Ascending aorta (tissue), 2 donors: ENCODE data around the gene KRR1. TPM values are rescaled to one million over a fixed set of nuclear protein-coding genes. Genes with fewer than 3 reads are reported as not detected.

ENCODE experiments used
- DNase-seq, 2 donors: peaks; one replicate each; pipeline ENCODE4 v3.0.0-alpha.2; 2019; ENCODE audit warnings: low spot score in 2 of 2
- H3K27ac ChIP-seq, 2 donors: fragments of 200-600 bp; sonication (generic); one replicate each; pipeline ENCODE4 v1.5.1; 2016 to 2017; ENCODE audit warnings: mild to moderate bottlenecking in 1 of 2
- H3K27me3 ChIP-seq: fragments of 200-600 bp; sonication (generic); one replicate; pipeline ENCODE4 v1.5.1; 2017
- H3K36me3 ChIP-seq, 2 donors: fragments of 200-600 bp; sonication (generic); one replicate each; pipeline ENCODE4 v1.5.1; 2016
- H3K4me1 ChIP-seq, 2 donors: fragments of 200-600 bp; sonication (generic); one replicate each; pipeline ENCODE4 v1.5.1; 2016 to 2017; ENCODE audit warnings: mild to moderate bottlenecking in 1 of 2
- H3K4me3 ChIP-seq, 2 donors: fragments of 200-600 bp; sonication (generic); one replicate each; pipeline ENCODE4 v1.5.1; 2016 to 2017; ENCODE audit warnings: mild to moderate bottlenecking in 1 of 2
- H3K9me3 ChIP-seq, 2 donors: fragments of 200-600 bp; sonication (generic); one replicate each; pipeline ENCODE4 v1.5.1; 2016
- CTCF ChIP-seq, 3 experiments: fragments of 200-600 bp in 2 of 3; fragments of 450-650 bp in 1 of 3; sonication (generic) in 2 of 3; IDR thresholded peaks; one replicate each; pipeline ENCODE4 v1.5.1; 2016 to 2019; ENCODE audit warnings: antibody characterized with exemption in 3 of 3, mild to moderate bottlenecking in 1 of 3, moderate library complexity in 1 of 3
- intact Hi-C: fragments of 100-400 bp; cut with DNase I; formaldehyde crosslinking; loops from one replicate; pipeline ENCODE4 v1.15.1; 2023
- total RNA-seq: library from RNA; depleted of rRNA; stranded (reverse); fragments of >200 nt; gene quantifications from one replicate; pipeline ENCODE4 v1.1.0, GENCODE V29; 2016

The KRR1 gene
- total RNA-seq, 1 donor from 2014 or later: 23.9 TPM

- Histone ChIP-seq H3K9me3 (no peaks in the 10 kb centered on the region), H3K4me3 (no peak overlapping the region), H3K4me1 (peaks cover 3 to 12% of the 10 kb centered on the region in 2 donors), H3K27ac (no peak overlapping the region), H3K27me3 (no peaks in the 10 kb centered on the region), H3K36me3 (peaks cover 26 to 43% of the 10 kb centered on the region in 2 donors)
- TF ChIP-seq CTCF (IDR thresholded peaks at IDR 0.05): peak; percentile 14 to 66 (median 55)
- DNase-seq: no peak
- intact Hi-C loops: no loop called here
These were observed 5.6 kb downstream of the KRR1 start for GRCh38 chr12:75505706-75506312.

DNA sequence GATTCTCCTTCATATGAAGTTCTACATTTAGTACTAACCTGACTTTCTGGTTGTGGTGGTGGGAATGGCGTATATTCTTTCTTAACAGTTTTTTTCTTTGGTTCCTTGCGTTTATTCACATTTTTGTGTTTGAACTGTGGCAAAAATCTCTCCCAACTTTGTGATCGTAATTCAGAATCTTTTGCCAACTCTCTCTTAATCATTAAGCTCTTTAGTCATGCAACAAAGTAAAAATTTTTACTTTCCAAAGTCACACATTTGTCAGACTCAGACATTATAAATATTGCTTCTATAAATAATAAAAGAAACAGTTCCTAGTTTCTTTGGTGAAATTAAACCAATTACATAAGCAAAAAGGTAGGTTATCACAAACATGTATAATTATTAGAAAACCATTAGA lies 7.5 kb downstream of the KRR1 start:
- intact Hi-C loops: no loop called here
- peaks cover 0 to 4% of the 10 kb centered on the region in 2 donors for H3K4me1 ChIP-seq
- no peak for DNase-seq
- TF ChIP-seq CTCF (IDR thresholded peaks at IDR 0.05): no peak
- peaks cover 39 to 62% of the 10 kb centered on the region in 2 donors for H3K36me3 ChIP-seq
- H3K9me3 ChIP-seq: no peaks in the 10 kb centered on the region
- no peak overlapping the region for H3K4me3 ChIP-seq
- H3K27ac ChIP-seq: no peak overlapping the region
- H3K27me3 ChIP-seq: no peaks in the 10 kb centered on the region

- Histone ChIP-seq H3K27me3 (no peaks in the 10 kb centered on the region), H3K36me3 (peaks cover 43 to 66% of the 10 kb centered on the region in 2 donors), H3K4me3 (no peak overlapping the region), H3K4me1 (peaks cover 0 to 1% of the 10 kb centered on the region in 2 donors), H3K9me3 (no peaks in the 10 kb centered on the region), H3K27ac (no peak overlapping the region)
- DNase-seq: no peak
- intact Hi-C loops: no loop called here
- TF ChIP-seq CTCF (IDR thresholded peaks at IDR 0.05): no peak
These were observed 8.0 kb downstream of the KRR1 start for GRCh38 chr12:75503459-75503858.

DNA sequence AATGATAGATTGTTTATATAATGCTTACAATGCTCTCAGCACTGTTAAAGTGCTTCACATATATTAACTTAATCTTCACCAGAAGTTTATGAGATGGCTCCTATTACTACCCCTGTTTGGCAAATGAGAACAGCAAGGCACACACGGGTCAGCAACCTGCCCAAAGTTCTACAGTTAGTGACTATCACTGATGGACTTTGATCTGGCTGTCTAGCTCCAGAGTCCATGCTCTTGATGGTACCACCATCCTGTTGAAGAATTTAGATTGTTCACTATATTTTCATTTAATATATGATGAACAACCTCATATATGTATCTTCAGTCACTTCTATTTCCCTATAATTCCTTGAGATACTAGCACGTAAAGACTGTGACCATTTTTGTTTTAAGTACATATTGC lies 20.2 kb downstream of the KRR1 start:
- peaks cover 26 to 58% of the 10 kb centered on the region in 2 donors for H3K36me3 ChIP-seq
- intact Hi-C loops: no loop called here
- H3K4me1 ChIP-seq: peaks cover 0 to 31% of the 10 kb centered on the region in 2 donors
- no peaks in the 10 kb centered on the region for H3K9me3 ChIP-seq
- DNase-seq: no peak
- H3K27me3 ChIP-seq: no peaks in the 10 kb centered on the region
- no peak overlapping the region for H3K4me3 ChIP-seq
- no peak overlapping the region for H3K27ac ChIP-seq
- no peak for TF ChIP-seq CTCF (IDR thresholded peaks at IDR 0.05)

DNA sequence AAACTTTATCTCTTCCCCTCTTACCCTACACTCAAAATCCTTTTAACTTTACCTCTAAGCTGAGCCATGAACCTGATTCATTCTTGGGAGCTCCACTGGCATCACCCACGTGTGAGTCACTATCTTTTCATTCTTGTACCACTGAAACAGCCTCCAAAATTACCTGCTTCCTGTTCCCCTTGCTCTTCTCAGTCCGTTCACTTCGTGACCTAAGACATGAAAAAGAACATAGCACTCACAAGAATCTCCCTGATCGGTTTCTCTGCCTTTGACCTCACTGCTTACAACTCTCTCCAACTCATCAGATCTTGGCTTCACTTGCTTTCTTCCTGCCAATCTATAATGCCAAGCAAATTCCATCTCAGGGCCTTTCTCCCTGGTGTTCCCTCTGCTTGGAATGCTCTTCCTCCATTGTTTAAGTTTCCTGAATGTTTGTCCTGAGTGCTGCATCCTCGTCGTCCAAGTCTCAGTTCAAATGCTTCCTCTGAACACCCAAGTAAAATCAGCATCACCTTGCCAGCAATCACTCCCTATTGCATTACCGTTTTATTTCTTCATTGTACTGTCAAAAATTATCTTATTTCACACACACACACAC lies 21.7 kb downstream of the KRR1 start:
- Histone ChIP-seq H3K27me3 (no peaks in the 10 kb centered on the region), H3K27ac (peak overlapping the region; percentile 16 to 31), H3K9me3 (no peaks in the 10 kb centered on the region), H3K4me3 (no peak overlapping the region), H3K4me1 (peaks cover 3 to 38% of the 10 kb centered on the region in 2 donors), H3K36me3 (peaks cover 17 to 44% of the 10 kb centered on the region in 2 donors)
- no peak for TF ChIP-seq CTCF (IDR thresholded peaks at IDR 0.05)
- intact Hi-C loops: no loop called here
- no peak for DNase-seq
